IMR-90 (cell line): Measurements from ENCODE around the gene ERBB4.

Experiments
- BHLHE40 ChIP-seq: fragments of 150-350 bp; IDR thresholded peaks from 2 replicates; pipeline ENCODE4 v1.6.1; 2016; ENCODE audit warnings: mild to moderate bottlenecking, low read depth, low read length
- CHD1 ChIP-seq: IDR thresholded peaks from 2 replicates; pipeline ENCODE4 v1.6.1; 2012; ENCODE audit warnings: low read depth, low read length, improper control_type of control experiment
- CTCF ChIP-seq: conservative IDR thresholded peaks from 2 replicates; pipeline ENCODE4 v1.5.1; 2012; ENCODE audit warnings: mild to moderate bottlenecking, low read depth, low read length, improper control_type of control experiment
- FOS ChIP-seq: fragments of 150-350 bp; IDR thresholded peaks from 2 replicates; pipeline ENCODE4 v1.6.1; 2016; ENCODE audit warnings: low read depth, low read length
- MAFK ChIP-seq: IDR thresholded peaks from 2 replicates; pipeline ENCODE4 v1.6.1; 2012; ENCODE audit warnings: low read depth, low read length, improper control_type of control experiment
- MAZ ChIP-seq: IDR thresholded peaks from 2 replicates; pipeline ENCODE4 v1.6.1; 2012; ENCODE audit warnings: low read depth, mild to moderate bottlenecking, low read length, improper control_type of control experiment, moderate library complexity, borderline replicate concordance
- MXI1 ChIP-seq: IDR thresholded peaks from 2 replicates; pipeline ENCODE4 v1.6.1; 2012; ENCODE audit warnings: low read depth, mild to moderate bottlenecking, low read length, moderate library complexity, borderline replicate concordance
- NFE2L2 ChIP-seq: fragments of 150-350 bp; IDR thresholded peaks from 2 replicates; pipeline ENCODE4 v1.6.1; 2016; ENCODE audit warnings: low read depth, mild to moderate bottlenecking, low read length
- POLR2A ChIP-seq: IDR thresholded peaks from 2 replicates; pipeline ENCODE4 v1.6.1; 2012; ENCODE audit warnings: mild to moderate bottlenecking, low read depth, low read length
- RAD21 ChIP-seq: IDR thresholded peaks from 2 replicates; pipeline ENCODE4 v1.6.1; 2012; ENCODE audit warnings: low read length, improper control_type of control experiment
- RFX5 ChIP-seq: IDR thresholded peaks from 2 replicates; pipeline ENCODE4 v1.8.0; 2012; ENCODE audit warnings: low read depth, mild to moderate bottlenecking, low read length, moderate library complexity
- SMC3 ChIP-seq: fragments of 150-350 bp; IDR thresholded peaks from 2 replicates; pipeline ENCODE4 v1.6.1; 2016; ENCODE audit warnings: low read depth, mild to moderate bottlenecking, antibody characterized with exemption, low read length, moderate library complexity
- USF2 ChIP-seq: fragments of 150-350 bp; IDR thresholded peaks from 2 replicates; pipeline ENCODE4 v1.6.1; 2017; ENCODE audit warnings: mild to moderate bottlenecking, antibody characterized with exemption, low read length, low read depth

- TF ChIP-seq CTCF (no peak), POLR2A (no peak), RAD21 (no peak), NFE2L2 (no peak), CHD1 (no peak), BHLHE40 (no peak), SMC3 (no peak), RFX5 (no peak), MAFK (no peak), USF2 (no peak), MAZ (no peak), MXI1 (no peak), FOS (no peak)
Measured at GRCh38 chr2:212360068-212360460, 178.5 kb downstream of the ERBB4 start.
